Measurements from ENCODE around the gene WIZ. TPM values are rescaled to one million over a fixed set of nuclear protein-coding genes. Genes with fewer than 3 reads are reported as not detected.

Gene WIZ
- total RNA-seq (2022; extraction: Qiagen RNA extraction) = 14.3 to 23.6 TPM (median 23.2 TPM) in 5 replicates

GRCh38 chr19:15449620-15450527, at the start of gene WIZ:
WIZ (minus strand) TSS chr19:15449956; CDS start chr19:15448307, 1,649 bp downstream.

GRCh38 chr19:15479391-15480345, 29.9 kb upstream of the WIZ start, which contains the start of gene PGLYRP2:
PGLYRP2 (minus strand) TSS chr19:15479501; CDS start chr19:15479371, 130 bp downstream.

DNA sequence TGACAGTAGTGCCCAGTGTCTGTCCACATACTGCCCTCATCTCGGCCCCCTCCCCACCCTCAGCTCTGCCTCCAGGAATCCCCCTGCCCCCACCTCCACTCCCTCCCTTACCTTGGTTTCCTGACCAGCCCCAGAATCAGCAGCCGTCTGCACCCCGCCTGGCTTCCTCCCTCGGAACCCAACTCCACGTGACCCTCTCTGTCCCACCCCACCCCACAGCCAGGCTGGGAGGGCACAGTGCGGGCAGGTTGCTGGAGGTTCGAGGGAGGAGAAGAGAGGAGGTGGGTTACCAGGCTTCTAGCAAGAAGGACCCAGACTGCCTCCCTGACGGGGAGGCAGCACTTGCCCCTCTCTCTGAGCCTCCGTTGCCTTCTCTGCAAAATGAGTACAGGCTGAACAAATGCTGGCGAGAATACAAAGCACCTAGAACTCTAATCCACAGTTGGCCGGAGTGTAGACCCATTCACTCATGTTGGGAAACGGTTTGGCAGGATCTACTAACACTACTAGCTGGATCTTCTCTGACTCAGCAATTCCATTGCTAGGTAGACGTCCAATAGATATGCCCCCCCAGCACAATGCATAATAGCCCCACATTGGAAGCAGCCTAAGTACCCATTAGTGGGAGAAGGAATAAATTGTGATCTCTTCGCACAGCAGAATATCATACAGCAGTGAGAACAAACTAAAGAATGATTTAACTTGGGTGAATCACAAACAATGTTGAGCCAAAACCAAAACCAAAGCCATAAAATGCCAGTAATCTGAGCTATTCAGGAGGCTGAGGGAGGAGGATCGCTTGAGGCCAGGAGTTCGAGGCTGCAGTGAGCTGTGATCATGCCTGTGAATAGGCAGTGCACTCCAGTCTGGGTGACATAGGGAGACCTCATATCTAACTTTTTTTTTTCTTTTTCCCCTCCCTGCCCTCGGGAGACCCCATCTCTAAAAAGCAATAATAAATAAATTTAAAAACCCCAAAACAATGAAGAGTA, 14.9 kb upstream of the WIZ start, which contains the start of gene RASAL3:
Gene RASAL3 (minus strand): TSS at position 151 of the 992 bp plus-strand sequence. CDS start 186 bp downstream, outside the sequence.

DNA sequence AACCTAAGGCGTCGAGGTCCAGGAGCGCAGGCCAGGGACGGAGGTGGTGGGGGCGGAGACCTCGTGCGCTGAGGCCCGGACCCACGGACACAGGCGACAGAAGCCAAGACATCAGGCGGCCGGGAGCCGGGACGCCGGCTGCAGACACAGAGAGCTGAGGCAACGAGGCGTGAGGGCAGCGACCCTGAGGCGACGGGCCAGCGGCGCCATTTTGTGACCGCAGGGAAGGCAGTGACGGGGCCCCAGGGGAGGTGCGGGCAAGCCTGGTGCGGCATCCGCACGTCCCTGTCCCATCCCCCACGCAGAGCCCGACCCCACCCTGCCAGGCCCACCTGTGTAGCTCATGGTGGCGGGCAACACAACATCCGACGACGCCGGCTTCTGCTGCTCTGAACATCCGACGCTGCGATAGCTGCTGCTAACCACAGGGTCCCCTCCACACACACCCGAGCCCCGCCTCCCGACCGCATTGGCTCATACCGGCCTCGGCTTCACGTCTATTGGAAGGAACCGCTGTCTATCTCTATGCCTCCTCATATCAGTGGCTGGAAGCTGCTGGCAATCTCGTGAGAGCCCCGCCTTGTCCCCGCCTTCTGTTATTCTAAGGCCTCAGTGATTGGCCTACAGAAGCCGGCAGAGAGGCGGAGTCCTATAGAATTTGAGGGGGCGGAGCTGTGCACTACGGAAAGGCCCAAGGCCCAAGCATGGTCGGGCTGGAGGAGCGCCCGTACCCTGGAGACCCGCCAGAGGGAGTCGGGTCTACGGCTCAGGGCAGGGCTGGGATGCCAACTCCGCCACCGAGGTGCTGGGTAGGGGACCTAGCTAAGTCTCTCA, 31.0 kb downstream of the WIZ start, which contains the start of gene AKAP8L:
Gene AKAP8L (minus strand): TSS at position 410 of the 834 bp plus-strand sequence. CDS start 65 bp downstream, at position 345.

GRCh38 chr19:15379083-15379998, 70.4 kb downstream of the WIZ start, which contains the start of gene AKAP8:
AKAP8 (minus strand) TSS chr19:15379787; CDS start chr19:15379731, 56 bp downstream.

Other genes with a start within 250 kb of the WIZ start
- gene NOTCH3, start 249.0 kb downstream of the WIZ start, total RNA-seq (2022; extraction: Qiagen RNA extraction) = 8.9 to 17.6 TPM (median 15.7 TPM) in 5 replicates
- gene EPHX3, start 217.5 kb downstream of the WIZ start, total RNA-seq (2022; extraction: Qiagen RNA extraction) = 0.12 TPM in 1 of 5 replicates, not detected in the others
- gene BRD4, start 117.4 kb downstream of the WIZ start, total RNA-seq (2022; extraction: Qiagen RNA extraction) = 19.5 to 28.3 TPM (median 25.6 TPM) in 5 replicates
- gene AKAP8, start 70.2 kb downstream of the WIZ start, total RNA-seq (2022; extraction: Qiagen RNA extraction) = 15.8 to 20.2 TPM (median 18.9 TPM) in 5 replicates
- gene AKAP8L, start 31.0 kb downstream of the WIZ start, total RNA-seq (2022; extraction: Qiagen RNA extraction) = 34.9 to 41.3 TPM (median 36.7 TPM) in 5 replicates
- gene RASAL3, start 14.6 kb upstream of the WIZ start, total RNA-seq (2022; extraction: Qiagen RNA extraction) = not detected in 5 replicates
- 0.06 TPM in 1 of 5 replicates, not detected in the others for gene PGLYRP2, start 29.5 kb upstream of the WIZ start, total RNA-seq (2022; extraction: Qiagen RNA extraction)
- gene CYP4F22, start 58.6 kb upstream of the WIZ start, total RNA-seq (2022; extraction: Qiagen RNA extraction) = 0.08 to 0.31 TPM (median 0.18 TPM) in 5 replicates
- not detected in 5 replicates for gene CYP4F8, start 165.3 kb upstream of the WIZ start, total RNA-seq (2022; extraction: Qiagen RNA extraction)
- gene CYP4F3, start 190.9 kb upstream of the WIZ start, total RNA-seq (2022; extraction: Qiagen RNA extraction) = 2.3 to 4.0 TPM (median 3.3 TPM) in 5 replicates
- 1.7 to 2.1 TPM (median 2.0 TPM) in 5 replicates for gene CYP4F12, start 223.1 kb upstream of the WIZ start, total RNA-seq (2022; extraction: Qiagen RNA extraction)

All from A549 treated with Mapracorat at 1 μM for 4 hours (cell line).